GM21619 (cell line): ENCODE measurements around the gene PYGM.

Experiments
- ATAC-seq: cut with Tn5 transposase; IDR thresholded peaks from one replicate; pipeline ENCODE4 v1.9.1; 2021; ENCODE audit not compliant: unreplicated experiment

Gene PYGM

GRCh38 chr11:64791781-64792291 lies 32.1 kb upstream of the PYGM start:
- ATAC-seq = no peak

- ATAC-seq = no peak
Observed at GRCh38 chr11:64790205-64791095, 30.7 kb upstream of the PYGM start.

GRCh38 chr11:64789331-64790204 lies 29.8 kb upstream of the PYGM start:
- no peak for ATAC-seq

- ATAC-seq = no peak
Observed at GRCh38 chr11:64788321-64789215, 28.8 kb upstream of the PYGM start.

- ATAC-seq = no peak
Observed at GRCh38 chr11:64787526-64788320, 27.9 kb upstream of the PYGM start.

GRCh38 chr11:64786308-64786707 lies 26.5 kb upstream of the PYGM start:
- no peak for ATAC-seq

- no peak for ATAC-seq
Observed at GRCh38 chr11:64784813-64785581, 25.2 kb upstream of the PYGM start.

- peak; percentile 71 for ATAC-seq
Observed at GRCh38 chr11:64778473-64779298, 18.9 kb upstream of the PYGM start, which contains the start of gene SF1. Gene SF1, minus strand, starts transcription at chr11:64778542. Its CDS starts 150 bp downstream, at chr11:64778392.

GRCh38 chr11:64778223-64778472 lies 18.4 kb upstream of the PYGM start:
- ATAC-seq = no peak

GRCh38 chr11:64777449-64778222 lies 17.9 kb upstream of the PYGM start:
- no peak for ATAC-seq

GRCh38 chr11:64776875-64777274 lies 17.1 kb upstream of the PYGM start:
- ATAC-seq = no peak

GRCh38 chr11:64776425-64776824 lies 16.7 kb upstream of the PYGM start:
- no peak for ATAC-seq

- ATAC-seq = no peak
Observed at GRCh38 chr11:64774144-64774543, 14.4 kb upstream of the PYGM start.

GRCh38 chr11:64772303-64773018 lies 12.7 kb upstream of the PYGM start:
- ATAC-seq = no peak

- ATAC-seq = no peak
Observed at GRCh38 chr11:64771861-64772260, 12.1 kb upstream of the PYGM start.

- ATAC-seq = no peak
Observed at GRCh38 chr11:64770120-64770519, 10.3 kb upstream of the PYGM start.

- no peak for ATAC-seq
Observed at GRCh38 chr11:64769283-64769682, 9.5 kb upstream of the PYGM start.
